Right ventricle myocardium inferior (tissue), 1 donor: Measurements from ENCODE around the gene SUGCT. TPM values are rescaled to one million over a fixed set of nuclear protein-coding genes. Genes with fewer than 3 reads are reported as not detected.
"Not testable (repeated sequence)": the region's sequence is repeated elsewhere in the genome, so short reads cannot be mapped to it uniquely, and the experiment has no call there.

ENCODE experiments used
- ATAC-seq: fragments of 200-7000 bp; cut with Tn5 transposase; one replicate; pipeline ENCODE4 v1.9.1; 2020; ENCODE audit warnings: mild to moderate bottlenecking, moderate library complexity
- DNase-seq: peaks from one replicate; pipeline ENCODE4 v3.0.0; 2021; ENCODE audit errors: missing footprints
- intact Hi-C: fragments of 100-400 bp; cut with DNase I; formaldehyde crosslinking; loops from one replicate; pipeline ENCODE4 v1.11.0; 2022
- total RNA-seq: library from RNA; stranded (reverse); fragmentation: NEBNext Ultra II Directional; extraction: Animal tissue kit (Norgen Biotek cat#: 25700); gene quantifications from one replicate; pipeline ENCODE4 v1.2.1, GENCODE V29; 2021
- donor health status: DM: no; HTN: yes; CAD: no; lungs with severe emphysema.

The SUGCT gene
- total RNA-seq, 1 donor from 2014 or later: 4.4 TPM

- intact Hi-C loops: no loop called here
These were observed 41.1 kb downstream of the SUGCT start for GRCh38 chr7:40175725-40176510.

DNA sequence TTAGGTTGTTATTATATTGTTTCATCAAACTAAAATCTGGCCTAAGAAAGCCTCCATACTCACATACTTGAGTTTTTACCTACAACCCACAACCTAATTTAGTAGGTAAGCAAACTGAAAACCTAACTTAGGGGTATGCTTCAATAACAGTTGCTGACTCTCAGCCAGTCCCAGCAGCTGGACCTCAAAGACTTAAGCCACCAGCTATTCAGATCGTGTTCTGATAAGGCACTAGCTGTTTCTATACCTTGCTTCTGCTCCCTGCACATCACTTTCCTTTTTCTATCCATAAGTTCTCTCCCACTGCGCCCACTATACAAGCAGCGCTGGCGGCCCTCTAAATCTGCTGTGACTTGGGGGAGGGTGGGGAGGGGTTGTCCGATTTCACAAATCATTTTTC, 42.3 kb downstream of the SUGCT start:
- ATAC-seq: no peak
- intact Hi-C loops: no loop called here
- no peak for DNase-seq

More at GRCh38 chr7:40175725-40176510, 41.1 kb downstream of the SUGCT start:
- ATAC-seq: no peak
- DNase-seq: no peak

GRCh38 chr7:40182452-40182851, 47.6 kb downstream of the SUGCT start:
- no peak for ATAC-seq
- no peak for DNase-seq
- intact Hi-C loops: no loop called here

- intact Hi-C loops: no loop called here
These were observed 51.8 kb downstream of the SUGCT start for GRCh38 chr7:40186586-40186985.

GRCh38 chr7:40192036-40192435, 57.2 kb downstream of the SUGCT start:
- ATAC-seq: no peak
- no peak for DNase-seq
- intact Hi-C loops: no loop called here

More at GRCh38 chr7:40186586-40186985, 51.8 kb downstream of the SUGCT start:
- DNase-seq: no peak
- no peak for ATAC-seq

- intact Hi-C loops: no loop called here
- ATAC-seq (no peak), DNase-seq (no peak)
These were observed 59.9 kb downstream of the SUGCT start for GRCh38 chr7:40194745-40195144.

GRCh38 chr7:40197527-40197926, 62.7 kb downstream of the SUGCT start:
- DNase-seq (no peak), ATAC-seq (no peak)
- intact Hi-C loops: no loop called here

GRCh38 chr7:40199076-40199802, 64.4 kb downstream of the SUGCT start:
- ATAC-seq: no peak
- DNase-seq: no peak

DNA sequence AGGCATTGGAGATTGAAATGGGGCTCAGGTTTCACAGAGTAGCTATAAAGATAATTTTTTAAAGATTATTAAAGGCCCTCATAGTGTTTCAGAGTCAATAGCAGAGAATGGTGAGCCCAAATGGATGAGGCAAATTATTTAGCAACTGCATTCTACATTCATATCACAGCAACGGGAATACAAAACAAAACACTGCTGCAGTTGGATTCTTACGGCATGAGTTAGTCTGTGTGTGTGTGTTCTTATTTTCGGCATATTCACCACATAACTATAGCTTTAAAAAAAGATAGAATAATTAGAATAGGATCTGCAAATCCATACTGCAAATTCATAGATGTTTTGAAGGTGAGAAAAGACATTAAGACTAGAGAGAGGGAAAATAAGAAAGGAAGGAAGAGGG, 66.0 kb downstream of the SUGCT start:
- intact Hi-C loops: no loop called here
- no peak for DNase-seq
- no peak for ATAC-seq

More at GRCh38 chr7:40199076-40199802, 64.4 kb downstream of the SUGCT start:
- intact Hi-C loops: no loop called here

GRCh38 chr7:40202851-40203250, 68.0 kb downstream of the SUGCT start:
- intact Hi-C loops: no loop called here
- no peak for DNase-seq
- ATAC-seq: no peak

GRCh38 chr7:40204581-40204980, 69.8 kb downstream of the SUGCT start:
- ATAC-seq (no peak), DNase-seq (no peak)
- intact Hi-C loops: no loop called here

DNA sequence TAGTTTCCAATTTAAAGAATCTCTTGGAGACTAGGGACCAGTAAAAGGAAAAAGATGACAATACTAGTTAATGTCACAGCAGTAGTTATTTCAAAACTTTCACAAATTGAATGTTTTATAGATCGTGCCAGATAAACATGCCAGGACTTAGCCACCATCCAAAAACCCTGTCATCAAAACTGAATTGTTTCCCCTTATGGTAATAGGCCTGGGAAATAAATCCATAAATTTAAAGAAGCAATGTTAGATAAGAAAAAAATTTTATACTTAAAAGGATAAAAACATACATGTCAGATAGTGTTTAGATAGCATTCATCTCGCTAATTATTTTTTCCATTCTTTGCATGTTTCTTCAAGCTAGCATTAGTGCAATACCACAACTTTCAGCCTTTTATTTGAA, 71.2 kb downstream of the SUGCT start:
- no peak for DNase-seq
- intact Hi-C loops: no loop called here
- ATAC-seq: no peak

GRCh38 chr7:40211276-40212003, 76.6 kb downstream of the SUGCT start:
- intact Hi-C loops: no loop called here
- ATAC-seq (no peak), DNase-seq (no peak)

DNA sequence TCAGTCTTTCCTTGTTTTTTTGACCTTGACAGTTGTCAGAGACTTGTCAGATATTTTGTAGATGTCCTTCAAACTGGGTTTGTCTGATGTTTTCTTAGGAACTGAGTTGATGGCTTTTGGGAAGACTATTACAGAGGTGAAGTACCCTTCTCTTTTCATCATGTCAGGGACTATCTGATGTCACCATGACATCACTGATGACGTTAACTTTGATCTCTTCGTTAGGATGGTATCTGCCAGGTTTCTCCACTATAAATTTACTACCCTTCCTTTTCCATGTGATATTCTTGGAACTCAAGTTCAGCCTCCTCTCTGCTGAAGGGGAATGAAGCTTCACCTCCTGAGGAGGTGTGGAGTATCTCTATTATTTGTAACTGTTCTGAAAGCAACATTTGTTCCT, 78.5 kb downstream of the SUGCT start:
- DNase-seq: no peak
- no peak for ATAC-seq
- intact Hi-C loops: no loop called here

- intact Hi-C loops: no loop called here
- ATAC-seq (no peak), DNase-seq (no peak)
These were observed 79.1 kb downstream of the SUGCT start for GRCh38 chr7:40213856-40214255.

DNA sequence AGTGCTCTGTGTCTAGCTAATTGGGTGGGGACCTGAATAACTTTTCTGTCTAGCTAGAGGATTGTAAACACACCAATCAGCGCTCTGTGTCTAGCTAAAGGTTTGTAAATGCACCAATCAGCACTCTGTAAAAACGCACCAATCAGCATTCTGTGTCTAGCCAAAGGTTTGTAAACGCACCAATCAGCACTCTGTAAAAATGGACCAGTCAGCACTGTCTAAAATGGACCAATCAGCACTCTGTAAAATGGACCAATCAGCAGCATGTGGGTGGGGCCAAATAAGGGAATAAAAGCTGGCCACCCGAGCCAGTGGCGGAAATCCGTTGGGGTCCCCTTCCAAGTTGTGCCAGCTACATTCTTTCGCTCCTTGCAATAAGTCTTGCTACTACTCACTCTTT, 83.8 kb downstream of the SUGCT start:
- intact Hi-C loops, ATAC-seq, DNase-seq: not testable (repeated sequence)

GRCh38 chr7:40219917-40220316, 85.1 kb downstream of the SUGCT start:
- ATAC-seq: no peak
- no peak for DNase-seq
- intact Hi-C loops: no loop called here

- DNase-seq: no peak
- ATAC-seq: no peak
- intact Hi-C loops: no loop called here
These were observed 85.7 kb downstream of the SUGCT start for GRCh38 chr7:40220421-40220911.

DNA sequence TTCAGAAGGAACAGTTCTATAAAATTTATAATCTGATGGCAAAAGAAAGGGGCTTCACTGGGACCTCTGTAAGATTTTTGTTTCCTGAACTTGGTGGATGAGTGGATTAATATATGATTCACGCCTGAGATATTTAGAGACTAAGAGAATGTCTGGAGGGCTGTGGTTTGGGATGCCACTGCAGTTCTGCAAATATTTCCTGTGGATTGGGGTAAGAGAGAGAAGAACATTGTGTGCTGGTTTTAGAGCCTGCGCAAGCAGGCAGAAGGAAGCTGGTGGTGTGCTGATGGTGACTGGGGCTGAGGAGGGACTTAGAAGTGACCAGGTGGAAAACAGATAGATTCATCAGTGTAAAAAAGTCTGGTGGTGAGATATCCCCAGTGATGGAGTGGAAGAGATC, 87.0 kb downstream of the SUGCT start:
- DNase-seq: no peak
- ATAC-seq: peak; percentile 8
- intact Hi-C loops: no loop called here
